GM12874 (cell line): Measurements from ENCODE around the gene NCAPD2.

Experiments used
- CTCF ChIP-seq: IDR thresholded peaks from 2 replicates; pipeline ENCODE4 v1.5.1; 2011; ENCODE audit warnings: low read depth, mild to moderate bottlenecking, control low read depth, low read length, moderate library complexity; ENCODE audit not compliant: insufficient read depth

NCAPD2 gene

DNA sequence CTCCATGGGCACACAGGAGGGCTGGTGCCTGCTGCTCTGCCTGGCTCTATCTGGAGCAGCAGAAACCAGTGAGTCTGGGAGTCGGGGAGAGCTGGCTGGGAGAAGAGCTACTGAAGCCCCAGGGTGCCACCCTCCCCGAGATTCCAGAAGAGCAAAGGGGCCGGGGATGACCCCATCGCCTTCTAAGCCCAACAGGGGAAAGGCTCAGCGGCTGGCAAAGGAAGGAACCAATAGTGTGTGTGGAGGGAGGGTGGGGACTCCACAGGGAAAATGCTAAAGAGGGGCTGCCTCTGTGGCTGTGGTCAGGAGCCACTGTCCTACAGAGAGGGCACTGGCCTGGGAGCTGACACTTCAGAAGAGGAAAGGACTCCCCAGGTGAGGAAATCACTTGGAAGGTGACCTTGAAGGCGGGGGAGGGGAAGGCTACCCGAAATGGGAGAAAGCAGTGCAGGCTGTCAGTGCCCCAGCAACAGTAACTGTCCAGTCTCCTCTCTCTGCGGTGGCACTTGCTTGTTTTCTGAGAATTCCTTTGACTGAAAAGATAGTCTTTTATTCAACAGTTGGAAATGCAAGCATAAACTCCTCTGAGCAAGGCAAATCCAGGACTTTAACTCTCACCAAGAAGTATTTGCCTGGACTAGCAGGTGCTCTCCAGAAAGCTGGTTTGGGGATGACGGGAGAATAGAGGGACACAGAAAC is 41.5 kb upstream of the NCAPD2 start:
- no peak for TF ChIP-seq CTCF

DNA sequence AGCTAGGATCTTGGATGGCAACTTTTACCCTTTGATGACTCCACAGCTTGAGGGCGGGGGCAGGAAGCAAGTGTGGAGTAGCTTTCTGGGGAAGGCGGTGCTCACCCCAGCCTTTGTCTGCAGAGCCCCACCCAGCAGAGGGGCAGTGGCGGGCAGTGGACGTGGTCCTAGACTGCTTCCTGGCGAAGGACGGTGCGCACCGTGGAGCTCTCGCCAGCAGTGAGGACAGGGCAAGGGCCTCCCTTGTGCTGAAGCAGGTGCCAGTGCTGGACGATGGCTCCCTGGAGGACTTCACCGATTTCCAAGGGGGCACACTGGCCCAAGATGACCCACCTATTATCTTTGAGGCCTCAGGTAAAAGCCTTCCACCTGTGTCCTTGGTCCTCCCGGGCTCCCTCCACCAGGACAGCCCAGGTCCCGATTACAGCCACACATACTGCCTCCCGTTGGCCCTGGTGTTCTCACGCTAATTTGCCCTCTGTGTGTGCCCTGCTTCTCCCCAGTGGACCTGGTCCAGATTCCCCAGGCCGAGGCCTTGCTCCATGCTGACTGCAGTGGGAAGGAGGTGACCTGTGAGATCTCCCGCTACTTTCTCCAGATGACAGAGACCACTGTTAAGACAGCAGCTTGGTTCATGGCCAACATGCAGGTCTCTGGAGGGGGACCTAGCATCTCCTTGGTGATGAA is 40.8 kb upstream of the NCAPD2 start:
- TF ChIP-seq CTCF = no peak

DNA sequence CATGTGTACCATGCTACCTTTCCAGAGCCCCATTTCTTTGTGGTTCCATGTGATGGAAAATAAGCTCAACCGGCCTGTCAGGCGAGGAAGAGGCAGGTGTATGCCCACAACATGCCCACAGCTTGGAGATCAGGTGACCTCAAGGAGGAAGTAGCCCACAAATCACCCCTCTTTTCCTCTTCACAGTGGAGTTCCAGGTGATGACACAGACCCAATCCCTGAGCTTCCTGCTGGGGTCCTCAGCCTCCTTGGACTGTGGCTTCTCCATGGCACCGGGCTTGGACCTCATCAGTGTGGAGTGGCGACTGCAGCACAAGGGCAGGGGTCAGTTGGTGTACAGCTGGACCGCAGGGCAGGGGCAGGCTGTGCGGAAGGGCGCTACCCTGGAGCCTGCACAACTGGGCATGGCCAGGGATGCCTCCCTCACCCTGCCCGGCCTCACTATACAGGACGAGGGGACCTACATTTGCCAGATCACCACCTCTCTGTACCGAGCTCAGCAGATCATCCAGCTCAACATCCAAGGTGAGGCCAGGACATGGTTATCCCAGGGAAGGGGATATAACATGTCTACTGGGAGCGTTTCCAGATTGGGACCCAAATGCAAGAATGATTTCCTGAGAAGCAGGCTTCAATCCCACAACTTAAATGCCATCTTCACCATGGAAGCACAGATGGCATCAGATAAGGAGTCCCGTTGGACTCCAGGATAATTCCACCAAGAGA is 36.5 kb upstream of the NCAPD2 start:
- TF ChIP-seq CTCF = no peak

- no peak for TF ChIP-seq CTCF
Observed at GRCh38 chr12:6458281-6459003, 35.5 kb upstream of the NCAPD2 start.

DNA sequence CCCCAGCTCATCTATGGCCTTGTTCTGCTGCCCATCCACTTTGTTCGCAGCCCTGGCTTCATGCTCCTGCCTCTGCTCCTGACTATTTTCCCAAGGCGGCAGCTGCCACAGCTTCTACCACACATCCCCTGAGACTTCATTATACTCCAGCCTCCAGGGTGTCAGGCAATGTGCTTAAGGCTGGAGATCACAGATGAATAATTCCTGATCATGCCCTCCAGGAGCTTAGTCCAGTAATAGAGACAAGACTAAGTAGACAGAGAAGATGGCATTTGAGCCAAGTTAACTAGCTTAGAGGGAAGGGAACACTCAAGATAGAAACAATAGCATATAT is 34.9 kb upstream of the NCAPD2 start:
- TF ChIP-seq CTCF = no peak

DNA sequence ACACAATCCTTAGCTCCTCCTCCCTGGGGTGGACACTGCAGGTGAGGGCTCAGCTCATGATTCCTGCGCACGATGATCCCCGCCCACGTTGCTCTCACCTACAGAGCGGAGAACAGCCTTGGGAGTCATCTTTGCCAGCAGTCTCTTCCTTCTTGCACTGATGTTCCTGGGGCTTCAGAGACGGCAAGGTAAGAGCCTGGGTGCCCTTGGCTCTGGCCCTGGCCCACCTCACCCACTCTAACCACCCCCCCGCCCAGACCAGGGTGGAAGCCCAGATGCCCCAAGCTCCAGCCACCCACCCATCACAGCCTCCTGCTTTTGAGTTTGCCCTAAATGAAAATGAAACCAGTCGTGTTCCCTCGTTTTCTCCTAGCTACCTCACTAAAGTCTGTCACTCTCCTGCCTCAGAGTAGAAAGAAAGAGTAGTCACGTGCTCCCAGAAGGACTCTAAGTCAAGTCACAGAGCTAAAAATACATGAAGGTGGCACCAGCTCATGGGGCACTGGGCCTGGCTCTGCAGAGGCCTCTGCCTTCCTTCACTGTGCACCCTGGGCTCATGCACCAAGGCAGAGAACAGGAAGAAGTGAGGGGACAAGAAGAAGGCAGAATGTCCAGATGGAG is 33.0 kb upstream of the NCAPD2 start:
- TF ChIP-seq CTCF = no peak
